ENCODE data around the gene SLC38A6. TPM values are rescaled to one million over a fixed set of nuclear protein-coding genes. Genes with fewer than 3 reads are reported as not detected.

Gene SLC38A6
- polyA plus RNA-seq, 1 donor from 2014 or later = 31.9 TPM

GRCh38 chr14:60970146-60970545 is 10.9 kb upstream of the SLC38A6 start:
- H3K36me3 ChIP-seq (ENCODE audit: insufficient read depth, low read length) = no peaks in the 10 kb centered on the region
- no peaks in the 10 kb centered on the region for H3K27me3 ChIP-seq (ENCODE audit: insufficient read depth, low read depth, low read length)
- H3K9me3 ChIP-seq (ENCODE audit: low read length) = no peaks in the 10 kb centered on the region
- H4K20me1 ChIP-seq (ENCODE audit: insufficient read depth) = no peaks in the 10 kb centered on the region
- H3K9ac ChIP-seq (ENCODE audit: low read length) = no peak overlapping the region
- no peaks in the 10 kb centered on the region for H3K79me2 ChIP-seq (replicated peaks; ENCODE audit: insufficient read depth, low read length)
- TF ChIP-seq RAD21 (conservative IDR thresholded peaks at IDR 0.05) = no peak
- TF ChIP-seq TAF1 (IDR thresholded peaks at IDR 0.05; ENCODE audit: low read depth) = no peak
- no peak for TF ChIP-seq EZH2 (IDR thresholded peaks at IDR 0.05; ENCODE audit: borderline replicate concordance, insufficient read depth, low read length, poor library complexity, severe bottlenecking)
- no peak for TF ChIP-seq EP300 (conservative IDR thresholded peaks at IDR 0.05; ENCODE audit: poor library complexity, severe bottlenecking)
- TF ChIP-seq, protein P1, sequence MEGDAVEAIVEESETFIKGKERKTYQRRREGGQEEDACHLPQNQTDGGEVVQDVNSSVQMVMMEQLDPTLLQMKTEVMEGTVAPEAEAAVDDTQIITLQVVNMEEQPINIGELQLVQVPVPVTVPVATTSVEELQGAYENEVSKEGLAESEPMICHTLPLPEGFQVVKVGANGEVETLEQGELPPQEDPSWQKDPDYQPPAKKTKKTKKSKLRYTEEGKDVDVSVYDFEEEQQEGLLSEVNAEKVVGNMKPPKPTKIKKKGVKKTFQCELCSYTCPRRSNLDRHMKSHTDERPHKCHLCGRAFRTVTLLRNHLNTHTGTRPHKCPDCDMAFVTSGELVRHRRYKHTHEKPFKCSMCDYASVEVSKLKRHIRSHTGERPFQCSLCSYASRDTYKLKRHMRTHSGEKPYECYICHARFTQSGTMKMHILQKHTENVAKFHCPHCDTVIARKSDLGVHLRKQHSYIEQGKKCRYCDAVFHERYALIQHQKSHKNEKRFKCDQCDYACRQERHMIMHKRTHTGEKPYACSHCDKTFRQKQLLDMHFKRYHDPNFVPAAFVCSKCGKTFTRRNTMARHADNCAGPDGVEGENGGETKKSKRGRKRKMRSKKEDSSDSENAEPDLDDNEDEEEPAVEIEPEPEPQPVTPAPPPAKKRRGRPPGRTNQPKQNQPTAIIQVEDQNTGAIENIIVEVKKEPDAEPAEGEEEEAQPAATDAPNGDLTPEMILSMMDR (IDR thresholded peaks at IDR 0.05; ENCODE audit: poor library complexity, severe bottlenecking) = no peak
- no peak for TF ChIP-seq POLR2AphosphoS5 (IDR thresholded peaks at IDR 0.05)
- no peak for TF ChIP-seq SMC3 (conservative IDR thresholded peaks at IDR 0.05; ENCODE audit: poor library complexity)
- TF ChIP-seq REST (IDR thresholded peaks at IDR 0.05; ENCODE audit: borderline replicate concordance) = no peak
- no peak for TF ChIP-seq MXI1 (conservative IDR thresholded peaks at IDR 0.05; ENCODE audit: poor library complexity, severe bottlenecking)
- H3K4me3 ChIP-seq (ENCODE audit: low read length) = no peak overlapping the region
- H3K9me2 ChIP-seq (ENCODE audit: insufficient read depth, low read length) = no peaks in the 10 kb centered on the region
- H2AFZ ChIP-seq (ENCODE audit: low read depth, low read length) = no peak overlapping the region
- no peak overlapping the region for H3K4me2 ChIP-seq (ENCODE audit: low read length)
- H3F3A ChIP-seq (ENCODE audit: insufficient read depth, low read length, poor library complexity, severe bottlenecking) = no peaks in the 10 kb centered on the region
- H3K27ac ChIP-seq (ENCODE audit: low read length) = no peak overlapping the region

- Histone ChIP-seq H3K4me3 (ENCODE audit: low read length) (no peak overlapping the region), H3K79me2 (replicated peaks; ENCODE audit: insufficient read depth, low read length) (no peaks in the 10 kb centered on the region), H2AFZ (ENCODE audit: low read depth, low read length) (no peak overlapping the region), H3K9me3 (ENCODE audit: low read length) (no peaks in the 10 kb centered on the region), H3F3A (ENCODE audit: insufficient read depth, low read length, poor library complexity, severe bottlenecking) (no peaks in the 10 kb centered on the region), H3K4me2 (ENCODE audit: low read length) (no peak overlapping the region), H3K27ac (ENCODE audit: low read length) (no peak overlapping the region), H3K36me3 (ENCODE audit: insufficient read depth, low read length) (no peaks in the 10 kb centered on the region), H3K9me2 (ENCODE audit: insufficient read depth, low read length) (no peaks in the 10 kb centered on the region), H3K27me3 (ENCODE audit: insufficient read depth, low read depth, low read length) (no peaks in the 10 kb centered on the region), H3K9ac (ENCODE audit: low read length) (no peak overlapping the region), H4K20me1 (ENCODE audit: insufficient read depth) (no peaks in the 10 kb centered on the region)
- no peak for TF ChIP-seq RAD21 (conservative IDR thresholded peaks at IDR 0.05)
- no peak for TF ChIP-seq TAF1 (IDR thresholded peaks at IDR 0.05; ENCODE audit: low read depth)
- TF ChIP-seq, protein P1 (IDR thresholded peaks at IDR 0.05; ENCODE audit: poor library complexity, severe bottlenecking) = no peak
- no peak for TF ChIP-seq SMC3 (conservative IDR thresholded peaks at IDR 0.05; ENCODE audit: poor library complexity)
- TF ChIP-seq POLR2AphosphoS5 (IDR thresholded peaks at IDR 0.05) = no peak
- no peak for TF ChIP-seq EP300 (conservative IDR thresholded peaks at IDR 0.05; ENCODE audit: poor library complexity, severe bottlenecking)
- no peak for TF ChIP-seq MXI1 (conservative IDR thresholded peaks at IDR 0.05; ENCODE audit: poor library complexity, severe bottlenecking)
- no peak for TF ChIP-seq REST (IDR thresholded peaks at IDR 0.05; ENCODE audit: borderline replicate concordance)
- no peak for TF ChIP-seq EZH2 (IDR thresholded peaks at IDR 0.05; ENCODE audit: borderline replicate concordance, insufficient read depth, low read length, poor library complexity, severe bottlenecking)
These were observed 9.8 kb upstream of the SLC38A6 start for GRCh38 chr14:60971271-60971670.

Data from neural cell (in vitro differentiated cells).